HT-29 (cell line): Measurements from ENCODE around the gene ZNF234. TPM values are rescaled to one million over a fixed set of nuclear protein-coding genes. Genes with fewer than 3 reads are reported as not detected.
"Not testable (repeated sequence)": the region's sequence is repeated elsewhere in the genome, so short reads cannot be mapped to it uniquely, and the experiment has no call there.

Source experiments
- DNase-seq: peaks from one replicate; pipeline ENCODE4 v3.0.0-alpha.2; 2015; ENCODE audit warnings: low spot score
- total RNA-seq: library from RNA; depleted of rRNA; stranded (reverse); fragments of >200 nt; shearing (Covaris generic); gene quantifications from 2 replicates; pipeline ENCODE4 v1.2.3, GENCODE V29; 2014; rRNA removed

ZNF234 gene
- 2.0 and 4.6 TPM in 2 replicates for total RNA-seq

DNA sequence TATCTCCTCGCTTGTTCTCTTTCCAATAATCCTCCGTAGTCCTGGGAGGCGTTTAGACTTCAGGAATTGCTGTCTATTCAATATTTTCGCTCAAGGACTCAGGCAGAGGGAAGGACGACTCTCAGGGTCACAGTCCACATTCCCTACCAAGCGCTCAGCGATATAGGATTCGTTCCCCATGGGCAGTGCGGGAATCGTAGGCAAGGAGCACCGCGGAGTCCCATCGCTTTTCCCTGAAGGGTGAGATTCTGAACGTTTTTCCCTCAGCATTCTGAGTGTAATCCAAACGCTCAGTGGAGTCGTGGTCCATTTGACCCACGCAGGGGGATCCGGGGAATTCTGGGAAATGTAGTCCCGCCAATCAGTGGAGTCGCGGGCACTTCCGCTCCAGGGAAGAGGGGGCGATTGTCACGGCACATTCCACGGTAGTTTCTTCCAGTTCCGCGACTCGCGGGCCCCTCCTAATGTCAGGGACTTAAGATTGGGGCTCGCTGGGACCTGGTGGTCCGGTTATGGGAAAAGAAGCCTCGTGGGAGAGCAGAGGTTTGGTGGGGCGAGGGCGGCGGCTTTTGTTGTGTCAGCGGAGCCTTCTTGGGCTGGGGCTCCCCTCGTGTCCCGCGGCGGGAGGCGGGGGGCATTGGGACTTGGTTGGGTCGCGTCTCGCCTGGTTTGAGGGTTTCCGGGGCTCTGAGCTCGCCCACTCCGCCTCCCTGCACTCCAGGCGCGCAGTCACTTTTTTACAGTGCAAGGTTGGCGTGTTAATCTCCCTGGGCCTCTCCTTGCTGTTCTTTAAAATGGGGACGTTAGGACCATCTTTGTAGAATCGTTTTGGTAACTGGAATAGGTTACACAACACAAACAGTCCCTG lies at the start of gene ZNF234:
Gene ZNF234 (plus strand): TSS at position 364 of the 868 bp plus-strand sequence. CDS start 3,079 bp downstream, outside the sequence.
- peak; percentile 92 for DNase-seq

DNA sequence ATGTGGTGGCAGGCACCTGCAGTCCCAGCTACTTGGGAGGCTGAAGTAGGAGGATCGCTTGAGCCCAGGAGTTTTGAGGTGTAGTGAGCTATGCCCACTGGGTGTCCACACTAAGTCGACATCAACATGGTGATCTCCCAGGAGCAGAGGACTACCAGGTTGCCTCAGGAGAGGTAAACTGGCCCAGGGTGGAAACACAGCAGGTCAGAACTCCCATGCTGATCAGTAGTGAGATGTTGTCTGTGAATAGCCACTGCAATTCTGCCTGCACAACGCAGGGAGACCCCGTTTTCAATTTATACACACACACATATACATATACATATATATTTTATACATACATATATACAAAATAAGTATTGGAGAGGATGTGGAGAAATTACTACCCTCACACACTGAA lies 49.2 kb upstream of the ZNF234 start:
- no peak for DNase-seq

DNA sequence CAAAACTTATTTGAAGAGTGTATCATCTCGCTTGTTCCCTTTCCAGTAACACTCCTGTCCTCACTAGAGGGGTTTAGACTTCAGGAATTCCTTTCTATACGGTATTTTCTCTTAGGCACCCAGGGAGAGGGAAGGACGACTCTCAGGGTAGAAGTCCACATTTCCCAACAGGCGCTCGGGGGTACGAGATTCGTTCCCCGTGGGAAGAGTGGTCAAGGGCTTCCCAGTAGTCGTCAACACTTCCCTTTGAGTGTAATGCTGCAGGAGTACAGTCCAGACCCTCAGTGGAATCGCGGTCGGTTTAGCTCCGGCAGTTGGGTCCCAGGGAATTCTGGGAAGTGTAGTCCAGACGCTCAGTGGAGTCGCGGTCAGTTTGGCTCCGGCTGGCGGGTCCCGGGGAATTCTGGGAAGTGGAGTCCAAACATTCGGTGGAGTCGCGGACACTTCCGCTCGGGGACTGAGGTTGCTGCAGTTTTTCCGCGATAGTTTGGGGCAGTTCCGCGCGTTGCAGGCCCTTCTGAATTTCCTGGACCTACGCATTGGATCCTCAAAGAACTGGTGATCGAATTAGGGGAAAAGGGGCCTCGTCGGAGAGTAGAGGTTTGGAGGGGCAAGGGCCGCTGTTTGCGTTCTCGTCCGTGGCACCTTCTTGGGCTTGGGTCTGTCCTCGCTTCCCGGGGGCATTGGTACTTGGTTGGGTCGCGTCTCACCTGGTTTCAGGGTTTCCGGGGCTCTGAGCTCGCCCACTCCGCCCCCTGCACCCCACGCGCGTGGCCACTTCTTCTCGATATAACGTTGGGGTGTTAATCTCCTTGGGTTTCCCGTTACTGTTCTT lies 47.2 kb upstream of the ZNF234 start, which contains the start of gene ZNF224:
Gene ZNF224 (plus strand): TSS at position 431 of the 835 bp plus-strand sequence. CDS start 3,513 bp downstream, outside the sequence.
- DNase-seq: peak; percentile 97

DNA sequence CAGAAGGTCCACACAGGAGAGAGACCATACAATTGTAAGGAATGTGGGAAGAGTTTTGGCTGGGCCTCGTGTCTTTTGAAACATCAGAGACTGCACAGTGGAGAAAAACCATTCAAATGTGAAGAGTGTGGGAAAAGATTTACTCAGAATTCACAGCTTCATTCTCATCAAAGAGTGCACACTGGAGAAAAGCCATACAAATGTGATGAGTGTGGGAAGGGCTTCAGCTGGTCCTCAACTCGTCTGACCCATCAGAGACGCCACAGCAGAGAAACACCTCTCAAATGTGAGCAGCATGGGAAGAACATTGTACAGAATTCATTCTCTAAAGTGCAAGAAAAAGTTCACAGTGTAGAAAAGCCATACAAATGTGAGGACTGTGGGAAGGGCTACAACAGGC lies 33.6 kb upstream of the ZNF234 start:
- DNase-seq: no peak

DNA sequence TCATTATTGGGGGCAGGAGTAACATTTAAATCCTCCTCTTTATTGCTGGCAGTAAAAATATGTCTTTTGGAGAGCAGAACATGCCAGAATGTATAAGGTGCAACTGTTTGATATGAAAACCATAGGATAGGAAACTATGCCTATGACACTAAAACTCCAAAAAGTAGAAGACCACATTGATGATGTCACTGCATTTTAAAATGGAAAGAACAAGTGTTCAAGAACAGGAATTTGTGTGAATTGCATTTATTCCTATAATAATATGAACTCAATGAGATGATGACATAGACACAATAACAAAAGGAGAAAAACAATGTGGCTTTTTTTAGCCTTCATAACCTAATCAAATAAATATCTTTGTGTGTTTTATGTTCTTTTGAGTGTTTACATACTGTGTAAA lies 31.9 kb upstream of the ZNF234 start:
- no peak for DNase-seq

DNA sequence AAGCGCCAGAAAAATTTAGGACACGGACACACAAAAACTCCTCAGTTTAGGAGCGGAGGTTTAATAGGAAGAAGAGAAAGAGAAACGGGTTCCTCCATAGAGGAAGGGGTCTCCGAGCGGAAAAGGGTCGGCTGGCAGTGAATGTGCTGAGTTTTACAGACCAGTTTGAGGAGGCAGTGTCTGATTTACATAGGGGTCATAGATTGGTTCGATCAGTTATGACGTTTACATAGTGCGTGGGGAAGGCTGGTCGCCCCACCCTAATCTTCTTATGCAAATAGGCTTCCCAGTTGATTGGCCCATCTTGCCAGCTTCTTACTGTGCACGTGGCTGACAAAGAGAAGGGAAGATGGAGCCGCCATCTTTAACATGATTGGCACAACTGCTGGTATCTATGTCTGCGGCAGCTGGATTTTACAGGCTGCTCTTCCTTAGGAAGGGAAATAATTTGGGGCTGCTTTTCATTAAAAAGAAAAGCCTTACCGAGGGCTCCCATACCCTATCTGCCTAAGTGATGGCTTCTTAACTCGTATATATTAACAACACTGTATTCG lies 29.4 kb upstream of the ZNF234 start:
- DNase-seq: no peak

DNA sequence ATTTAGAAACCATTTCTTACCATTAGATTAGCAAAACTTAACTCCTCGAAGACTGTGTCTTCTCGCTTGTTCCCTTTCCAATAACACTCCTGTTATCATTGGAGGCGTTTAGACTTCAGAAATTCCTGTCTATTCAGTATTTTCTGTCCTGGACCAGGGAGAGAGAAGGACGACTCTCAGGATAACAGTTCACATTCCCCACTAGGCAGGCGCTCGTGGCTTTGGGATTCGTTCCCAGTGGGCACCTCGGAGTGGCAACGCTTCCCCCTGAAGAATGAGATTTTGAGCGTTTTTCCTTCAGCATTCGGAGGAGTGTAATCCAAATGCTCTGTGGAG lies 28.6 kb upstream of the ZNF234 start:
- no peak for DNase-seq

DNA sequence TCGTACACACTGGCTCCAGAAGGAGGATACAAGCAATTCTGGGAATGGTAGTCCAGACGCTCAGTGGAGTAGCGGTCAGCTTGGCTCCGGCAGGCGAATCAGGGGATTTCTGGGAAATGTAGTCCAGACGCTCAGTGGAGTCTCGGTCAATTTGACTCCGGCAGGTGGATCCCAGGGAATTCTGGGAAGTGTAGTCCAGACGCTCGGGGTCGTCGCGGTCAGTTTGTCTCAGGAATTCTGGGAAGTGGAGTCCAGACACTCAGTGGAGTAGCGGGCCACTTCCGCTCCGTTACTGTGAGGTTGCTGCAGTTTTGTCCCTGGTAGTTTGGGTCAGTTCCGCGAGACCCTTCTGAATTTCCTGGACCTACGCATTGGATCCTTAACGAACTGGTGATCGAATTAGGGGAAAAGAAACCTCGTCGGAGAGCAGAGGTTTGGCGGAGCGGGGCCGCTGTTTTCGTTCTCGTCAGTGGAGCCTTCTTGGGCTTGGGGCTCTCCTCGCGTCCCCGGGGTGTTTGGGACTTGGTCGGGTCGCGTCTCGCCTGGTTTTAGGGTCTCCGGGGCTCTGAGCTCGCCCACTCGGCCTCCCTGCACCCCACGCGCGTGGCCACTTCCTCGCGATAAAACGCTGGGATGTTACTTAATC lies 28.1 kb upstream of the ZNF234 start, which contains the start of gene ZNF225:
Gene ZNF225 (plus strand): TSS at position 262 of the 646 bp plus-strand sequence. CDS start 2,429 bp downstream, outside the sequence.
- peak; percentile 100 for DNase-seq

DNA sequence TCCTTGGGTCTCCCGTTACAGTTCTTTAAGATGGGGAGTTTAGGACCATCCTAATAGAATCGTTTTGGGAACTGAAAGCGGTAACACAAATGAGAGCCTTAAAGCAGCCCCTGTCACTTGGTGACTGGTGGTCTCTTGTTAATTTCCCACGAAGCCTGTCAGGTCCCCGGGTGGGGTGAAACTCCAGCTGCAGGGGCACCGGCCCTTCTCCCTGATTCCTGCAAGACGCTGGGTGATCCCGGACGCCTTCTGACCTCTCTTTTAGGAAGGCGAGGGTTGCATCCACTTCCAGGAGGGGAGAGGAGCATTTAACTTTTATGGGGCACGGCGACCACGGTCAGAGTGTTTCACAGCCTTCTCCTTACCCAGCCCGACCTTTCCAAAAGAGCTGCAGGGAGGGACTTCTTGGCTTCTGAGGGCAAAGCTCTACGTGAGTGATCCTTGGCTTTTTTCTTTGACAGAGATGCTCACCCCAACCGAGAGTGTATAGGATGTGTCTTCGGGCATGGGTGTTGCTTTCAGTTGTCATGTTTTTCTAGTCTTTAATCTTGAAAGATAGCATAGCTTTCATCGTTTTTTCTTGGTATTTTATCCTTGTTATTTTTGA lies 27.5 kb upstream of the ZNF234 start:
- peak; percentile 12 for DNase-seq

DNA sequence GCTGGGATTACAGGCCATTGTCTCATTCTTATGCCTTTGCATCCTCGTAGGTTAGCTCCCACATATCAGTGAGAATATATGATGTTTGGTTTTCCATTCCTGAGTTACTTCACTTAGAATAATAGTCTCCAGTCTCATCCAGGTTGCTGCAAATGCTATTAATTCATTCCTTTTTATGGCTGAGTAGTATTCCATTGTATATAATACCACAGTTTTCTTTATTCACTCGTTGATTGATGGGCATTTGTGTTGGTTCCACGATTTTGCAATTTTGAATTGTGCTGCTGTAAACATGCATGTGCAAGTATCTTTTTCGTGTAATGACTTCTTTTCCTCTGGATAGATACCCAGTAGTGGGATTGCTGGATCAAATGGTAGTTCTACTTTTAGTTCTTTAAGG lies 20.2 kb upstream of the ZNF234 start:
- not testable (repeated sequence) for DNase-seq

DNA sequence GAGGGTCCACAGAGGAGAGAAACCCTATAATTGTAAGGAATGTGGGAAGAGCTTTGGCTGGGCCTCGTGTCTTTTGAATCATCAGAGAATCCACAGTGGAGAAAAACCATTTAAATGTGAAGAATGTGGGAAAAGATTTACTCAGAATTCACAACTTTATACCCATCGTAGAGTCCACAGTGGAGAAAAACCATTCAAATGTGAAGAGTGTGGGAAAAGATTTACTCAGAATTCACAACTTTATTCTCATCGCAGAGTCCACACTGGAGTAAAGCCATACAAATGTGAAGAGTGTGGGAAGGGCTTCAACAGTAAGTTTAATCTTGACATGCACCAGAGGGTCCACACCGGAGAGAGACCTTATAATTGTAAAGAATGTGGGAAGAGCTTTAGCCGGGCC lies 9.4 kb upstream of the ZNF234 start:
- DNase-seq: no peak

DNA sequence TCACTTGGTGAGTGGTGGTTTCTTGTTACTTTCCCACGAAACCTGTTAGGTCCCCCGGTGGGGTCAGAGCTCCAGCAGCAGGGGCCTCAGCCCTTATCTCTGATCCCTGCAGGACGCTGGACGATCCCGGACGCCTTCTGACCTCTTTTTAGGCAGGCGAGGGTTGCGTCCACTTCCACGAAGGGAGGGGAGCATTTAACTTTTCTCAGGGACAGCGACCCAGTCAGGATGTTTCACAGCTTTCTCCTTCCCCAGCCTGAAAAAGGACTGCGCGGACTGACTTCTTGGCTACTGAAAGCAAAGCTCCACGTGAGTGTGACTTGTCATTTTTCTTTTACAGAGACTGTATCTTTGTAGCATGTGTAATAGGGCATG lies 692 bp downstream of the ZNF234 start:
- DNase-seq: no peak

DNA sequence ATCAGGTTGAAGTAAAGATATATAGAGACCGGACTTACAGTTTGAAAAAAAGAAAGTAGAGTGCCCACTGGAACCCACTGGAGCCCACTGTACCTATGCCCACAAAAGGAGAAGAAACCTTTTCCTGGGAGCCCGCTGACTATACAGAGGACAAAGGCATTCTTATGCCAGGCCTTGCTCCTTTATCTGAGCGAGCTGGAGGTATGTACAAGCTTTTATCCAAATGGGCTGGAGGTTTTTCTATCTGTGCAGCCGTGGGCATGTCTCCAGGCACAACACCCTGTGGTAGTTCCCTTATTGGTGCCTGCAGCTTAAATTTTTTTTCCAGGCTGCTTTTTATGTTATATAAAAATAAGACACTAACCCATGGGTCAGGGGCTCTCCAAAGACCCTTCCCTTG lies 8.4 kb downstream of the ZNF234 start:
- DNase-seq: no peak

DNA sequence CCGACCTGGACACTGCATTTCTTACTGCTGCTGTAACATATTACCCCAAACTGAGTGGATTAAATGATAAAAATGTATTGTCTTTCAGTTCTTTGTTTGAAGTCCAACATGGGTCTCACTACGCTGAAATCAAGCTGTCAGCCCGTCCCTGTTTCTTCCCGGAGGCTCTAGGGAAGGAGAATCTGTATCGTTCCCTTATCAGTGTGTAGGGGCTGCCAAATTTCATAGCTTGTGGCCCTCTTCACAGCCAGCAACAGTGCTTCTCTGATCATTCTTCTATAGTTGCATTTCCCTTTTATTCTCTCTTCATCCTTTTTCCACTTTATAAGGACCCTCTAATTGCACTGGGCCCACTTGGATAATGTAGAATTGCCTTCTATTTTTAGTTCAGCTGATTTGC lies 10.1 kb downstream of the ZNF234 start:
- DNase-seq: no peak

DNA sequence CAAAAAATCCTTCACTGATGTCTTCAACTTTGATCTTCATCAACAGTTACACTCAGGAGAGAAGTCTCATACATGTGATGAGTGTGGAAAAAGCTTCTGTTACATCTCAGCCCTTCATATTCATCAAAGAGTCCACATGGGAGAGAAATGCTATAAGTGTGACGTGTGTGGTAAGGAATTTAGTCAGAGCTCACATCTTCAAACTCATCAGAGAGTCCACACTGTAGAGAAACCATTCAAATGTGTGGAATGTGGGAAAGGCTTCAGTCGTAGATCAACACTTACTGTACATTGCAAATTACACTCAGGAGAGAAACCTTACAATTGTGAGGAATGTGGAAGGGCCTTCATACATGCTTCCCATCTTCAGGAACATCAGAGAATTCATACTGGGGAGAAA lies 15.1 kb downstream of the ZNF234 start:
- no peak for DNase-seq

DNA sequence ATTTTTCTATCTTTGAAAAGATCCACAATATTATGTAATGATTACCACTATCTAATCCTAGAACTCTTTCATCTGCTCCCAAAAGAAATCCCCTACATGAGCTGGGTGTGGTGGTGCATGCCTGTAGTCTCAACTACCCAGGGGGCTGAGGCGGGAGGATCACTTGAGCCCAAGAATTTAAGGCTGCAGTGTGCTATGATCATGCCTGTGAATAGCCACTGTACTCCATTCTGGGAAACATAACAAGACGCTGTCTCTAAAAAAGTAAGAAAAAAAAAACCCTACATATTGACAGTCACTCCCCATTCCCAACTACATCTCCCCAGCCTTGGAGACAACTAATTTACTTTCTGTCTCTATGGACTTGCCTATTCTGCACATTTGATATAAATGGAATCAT lies 22.4 kb downstream of the ZNF234 start:
- no peak for DNase-seq

DNA sequence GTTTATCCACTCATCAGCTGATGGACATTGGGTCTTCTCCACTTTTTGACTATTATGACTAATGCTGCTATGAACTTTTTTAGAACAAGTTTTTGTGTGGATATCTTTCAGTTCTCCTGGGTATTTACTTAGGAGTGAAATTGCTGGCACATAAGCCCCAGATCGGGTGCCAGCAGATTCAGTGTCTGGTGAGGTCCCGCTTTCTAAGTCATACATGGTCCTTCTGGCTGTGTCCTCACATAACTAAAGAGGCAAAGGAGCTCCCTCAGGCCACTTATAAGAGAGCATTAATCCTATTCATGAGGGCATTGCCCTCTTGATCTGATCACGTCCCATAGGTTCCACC lies 22.9 kb downstream of the ZNF234 start:
- DNase-seq: no peak

DNA sequence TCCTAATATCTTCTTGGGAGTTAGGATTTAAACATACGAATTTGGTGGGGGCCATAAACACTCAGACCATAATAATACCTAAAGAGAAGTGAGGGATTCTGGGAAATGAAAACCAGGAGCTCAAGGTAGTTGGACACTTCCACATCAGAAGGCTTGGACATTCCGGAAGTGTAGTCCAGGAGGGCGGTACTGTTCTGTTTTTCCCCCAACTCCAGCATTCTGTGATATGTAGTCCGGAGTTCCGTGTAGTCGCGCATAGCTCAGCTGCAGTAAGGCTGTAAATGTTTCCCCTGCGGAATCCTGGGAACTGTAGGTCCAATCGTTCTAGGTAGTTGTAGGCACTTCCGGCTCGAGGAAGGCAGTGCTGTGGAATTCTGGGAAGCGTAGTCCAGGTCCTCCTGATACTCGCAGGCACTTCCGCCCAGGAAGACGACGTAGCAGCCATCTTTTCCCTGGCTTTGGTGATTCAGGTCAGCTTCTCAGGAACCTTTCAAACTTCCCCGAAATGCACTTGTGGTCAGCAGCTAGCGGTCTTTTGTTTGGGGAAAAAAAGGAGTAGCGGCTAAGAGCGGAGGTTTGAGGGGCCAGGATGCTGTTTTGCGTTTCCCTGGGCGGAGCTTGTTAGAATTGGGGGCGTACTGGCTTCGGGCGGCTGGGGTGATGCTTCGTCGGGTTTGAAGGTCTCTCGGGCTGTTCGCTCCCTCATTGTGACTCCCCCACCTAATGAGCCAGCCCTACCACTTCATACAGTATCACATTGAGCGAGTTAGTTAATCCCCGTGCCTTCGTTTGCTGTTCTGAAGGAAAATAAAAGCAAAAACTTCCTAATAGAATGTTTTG lies 23.5 kb downstream of the ZNF234 start, which contains the start of gene ZNF226:
Gene ZNF226 (plus strand): TSS at position 428 of the 840 bp plus-strand sequence. CDS start 4,981 bp downstream, outside the sequence.
- peak; percentile 99 for DNase-seq

DNA sequence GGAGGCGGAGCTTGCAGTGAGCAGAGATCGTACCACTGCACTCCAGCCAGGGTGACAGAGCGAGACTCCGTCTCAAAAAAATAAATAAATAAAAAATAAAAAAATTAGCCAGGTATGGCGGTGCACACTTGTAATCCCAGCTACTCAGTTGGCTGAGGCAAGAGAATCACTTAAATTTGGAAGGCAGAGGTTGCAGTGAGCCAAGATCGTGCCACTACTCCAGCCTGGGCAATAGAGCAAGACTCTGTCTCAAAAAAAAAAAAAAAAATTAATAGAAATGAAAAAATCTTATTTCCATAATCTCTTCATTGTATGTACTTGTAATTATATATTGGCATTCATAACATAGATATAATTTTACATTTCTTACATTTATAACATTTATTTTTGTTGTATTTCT lies 29.3 kb downstream of the ZNF234 start:
- DNase-seq: not testable (repeated sequence)

DNA sequence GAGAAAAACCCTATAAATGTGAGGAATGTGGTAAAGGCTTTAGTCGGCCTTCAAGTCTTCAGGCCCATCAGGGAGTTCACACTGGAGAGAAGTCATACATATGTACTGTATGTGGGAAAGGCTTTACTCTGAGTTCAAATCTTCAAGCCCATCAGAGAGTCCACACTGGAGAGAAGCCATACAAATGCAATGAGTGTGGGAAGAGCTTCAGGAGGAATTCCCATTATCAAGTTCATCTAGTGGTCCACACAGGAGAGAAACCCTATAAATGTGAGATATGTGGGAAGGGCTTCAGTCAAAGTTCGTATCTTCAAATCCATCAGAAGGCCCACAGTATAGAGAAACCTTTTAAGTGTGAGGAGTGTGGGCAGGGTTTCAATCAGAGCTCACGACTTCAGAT lies 35.2 kb downstream of the ZNF234 start:
- no peak for DNase-seq
